ENCODE results near the gene GSTO2.

The GSTO2 gene

GRCh38 chr10:104268713-104269645 lies at the start of gene GSTO2:
TSS of gene GSTO2 (plus strand) at chr10:104269184. CDS start at chr10:104274916, 5,732 bp downstream.
- TF ChIP-seq ZFX (IDR thresholded peaks at IDR 0.05) (peak; percentile 34; the same call in 1 of the 2 replicates), CTCF (conservative IDR thresholded peaks at IDR 0.05) (no peak)
- H3K27ac ChIP-seq, result peak within 1 kb of the TSS; percentile 81

- TF ChIP-seq ZFX (IDR thresholded peaks at IDR 0.05) (no peak), CTCF (conservative IDR thresholded peaks at IDR 0.05) (no peak)
- no peak overlapping the region for H3K27ac ChIP-seq
These were observed 48.5 kb upstream of the GSTO2 start for GRCh38 chr10:104220522-104220921.

- TF ChIP-seq CTCF (conservative IDR thresholded peaks at IDR 0.05) (no peak), ZFX (IDR thresholded peaks at IDR 0.05) (no peak)
- H3K27ac ChIP-seq, result no peak overlapping the region
These were observed 45.7 kb upstream of the GSTO2 start for GRCh38 chr10:104223304-104223703.

- H3K27ac ChIP-seq, result no peak overlapping the region
- TF ChIP-seq ZFX (IDR thresholded peaks at IDR 0.05), result no peak
- no peak for TF ChIP-seq CTCF (conservative IDR thresholded peaks at IDR 0.05)
These were observed 38.5 kb upstream of the GSTO2 start for GRCh38 chr10:104230490-104230889.

DNA sequence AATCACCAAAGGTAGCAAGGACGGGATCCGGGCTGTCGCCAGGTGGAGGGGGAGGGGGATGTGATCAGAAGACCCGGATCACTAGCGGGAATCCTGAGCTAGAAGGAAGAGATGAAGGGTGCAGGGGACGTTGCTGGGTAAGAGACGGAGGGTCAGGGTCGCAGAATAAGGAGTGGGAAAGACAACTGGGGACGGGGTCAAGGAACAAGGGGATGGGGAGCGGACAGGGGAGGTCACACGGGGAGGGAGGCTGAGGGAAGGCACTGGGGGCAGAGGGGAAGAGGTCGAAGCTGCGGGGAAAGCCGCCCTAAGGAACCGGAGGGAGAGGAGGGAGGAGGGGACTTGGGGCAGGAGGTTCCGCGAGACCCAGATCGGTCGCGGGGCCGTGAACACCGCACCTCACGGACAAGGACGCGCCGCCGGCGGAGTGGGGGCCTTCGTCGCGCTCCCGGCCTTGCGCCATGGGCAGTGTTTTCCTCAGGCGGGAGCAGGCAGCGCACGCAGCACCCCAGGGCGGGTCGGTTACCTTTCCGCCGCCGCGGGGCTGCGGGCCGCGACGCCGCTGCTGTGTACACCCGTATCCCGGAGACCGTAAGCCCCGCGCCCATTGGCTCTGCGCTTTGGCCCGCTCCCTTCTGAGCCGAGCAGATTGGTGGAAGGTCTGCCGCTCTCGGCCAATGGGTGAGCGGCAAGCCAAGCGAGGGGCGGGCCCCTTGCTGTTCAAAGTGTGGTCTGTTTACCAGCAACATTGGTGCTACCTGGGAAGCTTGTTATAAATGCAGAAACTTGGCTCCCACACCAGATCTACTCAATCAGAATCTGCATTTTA lies 37.0 kb upstream of the GSTO2 start, which contains the start of gene CFAP43:
Gene CFAP43 (minus strand): TSS at position 581 of the 829 bp plus-strand sequence. CDS start 118 bp downstream, at position 463.
- H3K27ac ChIP-seq, result peak within 1 kb of the TSS; percentile 52
- TF ChIP-seq CTCF (conservative IDR thresholded peaks at IDR 0.05) (no peak), ZFX (IDR thresholded peaks at IDR 0.05) (no peak; the same call in 1 of the 2 replicates)

GRCh38 chr10:104232613-104233102 lies 36.3 kb upstream of the GSTO2 start:
- TF ChIP-seq CTCF (conservative IDR thresholded peaks at IDR 0.05) (no peak), ZFX (IDR thresholded peaks at IDR 0.05) (no peak)
- H3K27ac ChIP-seq, result peak overlapping the region; percentile 52
